ENCODE results near the gene CCDC182.

DNA sequence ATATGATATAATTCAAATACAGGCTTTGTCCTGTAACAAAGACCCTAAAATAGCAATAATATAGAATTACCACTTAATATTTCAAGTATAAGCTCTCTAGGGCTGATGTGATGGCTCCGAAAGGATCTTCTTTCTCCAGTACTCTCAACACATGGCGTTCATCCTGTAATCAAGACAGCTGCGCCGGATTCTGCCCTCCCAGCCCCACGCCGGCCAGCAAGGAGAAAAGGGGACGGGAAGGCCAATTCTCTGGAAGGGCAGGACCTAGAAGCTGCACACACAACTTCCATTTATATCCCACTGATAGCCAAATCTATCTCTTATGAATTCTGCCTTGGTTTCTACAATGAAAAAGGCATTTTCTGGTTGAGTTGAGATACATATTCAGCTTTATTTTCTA, 32.0 kb downstream of the CCDC182 start:
- TF ChIP-seq GATA2 (IDR thresholded peaks at IDR 0.05; ENCODE audit: low read depth, low read length): no peak
- TF ChIP-seq GATA3 (IDR thresholded peaks at IDR 0.05; ENCODE audit: low read depth, low read length): no peak

Measured in SH-SY5Y (cell line).